ENCODE results near the gene WDR88.

GRCh38 chr19:33086955-33087354 is 45.0 kb upstream of the WDR88 start:
- TF ChIP-seq CTCF (IDR thresholded peaks at IDR 0.05) (no peak), POLR2A (IDR thresholded peaks at IDR 0.05) (no peak), POLR2AphosphoS5 (IDR thresholded peaks at IDR 0.05) (no peak), EP300 (IDR thresholded peaks at IDR 0.05) (no peak)
